Tibial nerve (tissue), 4 donors: ENCODE data around the gene ADGRG1. TPM values are rescaled to one million over a fixed set of nuclear protein-coding genes. Genes with fewer than 3 reads are reported as not detected.

Experiments
- DNase-seq, 2 donors: peaks; one replicate each; pipeline ENCODE4 v3.0.0-alpha.2; 2019; ENCODE audit warnings: low spot score in 2 of 2
- H3K27ac ChIP-seq, 4 donors: fragments of 200-600 bp; sonication (generic) in 3 of 4; one replicate each; pipeline ENCODE4 v1.5.1; 2017 to 2019; ENCODE audit warnings: mild to moderate bottlenecking in 1 of 4
- H3K27me3 ChIP-seq, 2 donors: fragments of 200-600 bp; sonication (generic) in 1 of 2; one replicate each; pipeline versions ENCODE4 v1.5.1 to v1.6.0; 2017 to 2019
- H3K36me3 ChIP-seq, 3 donors: fragments of 200-600 bp; sonication (generic); one replicate each; pipeline ENCODE4 v1.5.1; 2018 to 2019
- H3K4me1 ChIP-seq, 4 donors: fragments of 200-600 bp; sonication (generic) in 3 of 4; one replicate each; pipeline ENCODE4 v1.5.1; 2017 to 2019
- H3K4me3 ChIP-seq, 4 donors: fragments of 200-600 bp; sonication (generic) in 3 of 4; one replicate each; pipeline ENCODE4 v1.5.1; 2017 to 2019; ENCODE audit warnings: mild to moderate bottlenecking in 1 of 4, moderate library complexity in 1 of 4
- H3K9me3 ChIP-seq, 4 donors: fragments of 200-600 bp; sonication (generic) in 3 of 4; one replicate each; pipeline ENCODE4 v1.5.1; 2017 to 2019
- CTCF ChIP-seq, 5 experiments: fragments of 200-600 bp in 3 of 5; fragments of 450-650 bp in 2 of 5; sonication (generic) in 3 of 5; IDR thresholded peaks; one replicate each; pipeline ENCODE4 v1.5.1; 2016 to 2019; ENCODE audit warnings: antibody characterized with exemption in 5 of 5, mild to moderate bottlenecking in 3 of 5, moderate library complexity in 2 of 5
- EP300 ChIP-seq, 2 donors: sonication (generic); formaldehyde crosslinking; IDR thresholded peaks; one replicate each; pipeline ENCODE4 v1.6.1; 2017; ENCODE audit warnings: antibody characterized with exemption in 2 of 2, mild to moderate bottlenecking in 1 of 2
- POLR2A ChIP-seq, 2 donors: fragments of 450-650 bp; IDR thresholded peaks; one replicate each; pipeline ENCODE4 v1.6.1; 2017; ENCODE audit warnings: antibody characterized with exemption in 2 of 2, mild to moderate bottlenecking in 2 of 2, moderate library complexity in 2 of 2
- WGBS, 2 donors: methylation state at CpG; one replicate each; pipeline ENCODE4 v1.1.5; 2018; 5-methylcytosine and 5-hydroxymethylcytosine counted together
- total RNA-seq, 4 donors: library from RNA; depleted of rRNA; stranded (reverse); fragments of >200 nt; gene quantifications; one replicate each; pipeline ENCODE4 v1.1.0, GENCODE V29; 2016

ADGRG1 gene
- total RNA-seq, 4 donors from 2014 or later: 9.0 to 59.4 (median 41.8) TPM

GRCh38 chr16:57689762-57690558 is 61.5 kb downstream of the ADGRG1 start:
- Histone ChIP-seq H3K36me3 (no peaks in the 10 kb centered on the region), H3K4me1 (peaks cover 0 to 5% (median 0%) of the 10 kb centered on the region in 4 donors), H3K4me3 (no peak overlapping the region), H3K27ac (no peak overlapping the region), H3K9me3 (no peaks in the 10 kb centered on the region), H3K27me3 (no peaks in the 10 kb centered on the region)
- 55 to 57% methylated on average over 12 to 13 of the region's 13 CpGs for WGBS, 2 donors
- no peak for DNase-seq
- TF ChIP-seq CTCF (IDR thresholded peaks at IDR 0.05): no peak

DNA sequence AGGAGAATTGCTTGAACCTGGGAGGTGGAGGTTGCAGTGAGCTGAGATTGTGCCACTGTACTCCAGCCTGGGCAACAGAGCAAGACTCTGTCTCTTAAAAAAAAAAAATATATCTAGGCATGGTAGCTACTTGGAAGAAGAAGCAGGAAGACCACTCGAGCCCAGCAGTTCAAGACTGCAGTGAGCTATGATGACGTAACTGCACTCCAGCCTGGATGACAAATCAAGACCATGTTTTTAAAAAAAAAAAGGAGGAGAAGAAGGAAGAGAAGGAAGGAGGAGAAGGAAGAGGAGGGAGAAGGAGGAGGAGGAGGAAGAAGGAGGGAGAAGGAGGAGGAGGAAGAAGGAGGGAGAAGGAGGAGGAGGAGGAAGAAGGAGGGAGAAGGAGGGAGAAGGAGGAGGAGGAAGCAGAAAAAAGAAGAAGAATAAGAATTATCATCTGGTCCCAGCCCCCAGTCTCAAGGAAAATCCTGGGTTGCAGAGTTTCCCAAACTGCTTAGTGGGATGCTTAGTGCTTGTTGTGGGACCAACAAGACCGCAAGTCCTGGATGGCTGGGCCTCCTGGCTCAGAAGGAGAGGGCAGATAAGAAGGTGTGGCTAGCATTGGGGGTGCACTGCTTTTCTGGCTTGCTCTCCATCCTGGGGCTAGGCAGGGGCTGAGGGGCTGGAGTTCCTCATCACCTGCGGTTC is 62.5 kb downstream of the ADGRG1 start:
- Histone ChIP-seq H3K27me3 (no peaks in the 10 kb centered on the region), H3K36me3 (no peaks in the 10 kb centered on the region), H3K4me3 (no peak overlapping the region), H3K4me1 (peaks cover 0 to 5% (median 0%) of the 10 kb centered on the region in 4 donors), H3K9me3 (no peaks in the 10 kb centered on the region), H3K27ac (no peak overlapping the region)
- TF ChIP-seq POLR2A (IDR thresholded peaks at IDR 0.05) (no peak), CTCF (IDR thresholded peaks at IDR 0.05) (no peak), EP300 (IDR thresholded peaks at IDR 0.05) (no peak)
- WGBS, 2 donors: 60 to 66% methylated on average over 3 to 4 of the region's 4 CpGs
- no peak for DNase-seq

GRCh38 chr16:57692636-57693035 is 64.2 kb downstream of the ADGRG1 start:
- WGBS, 2 donors: 53% methylated on average over 2 of the region's 2 CpGs; no CpG with 5 or more reads in 1 of the 2 donors
- H3K4me3 ChIP-seq: no peak overlapping the region
- H3K36me3 ChIP-seq: no peaks in the 10 kb centered on the region
- TF ChIP-seq POLR2A (IDR thresholded peaks at IDR 0.05) (no peak), EP300 (IDR thresholded peaks at IDR 0.05) (no peak), CTCF (IDR thresholded peaks at IDR 0.05) (no peak)
- peaks cover 0 to 5% (median 0%) of the 10 kb centered on the region in 4 donors for H3K4me1 ChIP-seq
- no peak for DNase-seq
- no peak overlapping the region for H3K27ac ChIP-seq
- H3K9me3 ChIP-seq: no peaks in the 10 kb centered on the region
- H3K27me3 ChIP-seq: no peaks in the 10 kb centered on the region

DNA sequence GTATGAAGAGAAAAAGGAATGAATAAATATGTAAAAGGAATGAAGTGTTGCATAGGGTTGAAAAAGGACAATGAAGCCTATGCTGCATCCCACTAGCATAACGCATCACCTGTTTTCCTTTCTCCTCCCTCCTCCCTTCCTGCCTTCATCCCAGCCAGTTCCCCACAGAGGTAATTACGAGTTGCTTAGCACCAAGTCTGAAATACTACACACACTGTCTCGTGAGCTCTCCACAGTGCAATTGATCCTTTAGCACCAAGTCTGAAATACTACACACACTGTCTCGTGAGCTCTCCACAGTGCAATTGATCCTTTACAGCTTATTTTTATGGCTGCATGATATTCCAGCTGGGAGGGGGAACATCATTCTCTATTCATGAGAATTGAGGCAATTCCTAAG is 65.1 kb downstream of the ADGRG1 start:
- TF ChIP-seq EP300 (IDR thresholded peaks at IDR 0.05) (no peak), POLR2A (IDR thresholded peaks at IDR 0.05) (no peak), CTCF (IDR thresholded peaks at IDR 0.05) (no peak)
- no peaks in the 10 kb centered on the region for H3K36me3 ChIP-seq
- H3K4me1 ChIP-seq: peaks cover 0 to 5% (median 0%) of the 10 kb centered on the region in 4 donors
- no peaks in the 10 kb centered on the region for H3K27me3 ChIP-seq
- no peak for DNase-seq
- H3K27ac ChIP-seq: no peak overlapping the region
- H3K9me3 ChIP-seq: no peaks in the 10 kb centered on the region
- no peak overlapping the region for H3K4me3 ChIP-seq
- WGBS, 2 donors: 57% methylated on average over 4 of the region's 4 CpGs; no CpG with 5 or more reads in 1 of the 2 donors

DNA sequence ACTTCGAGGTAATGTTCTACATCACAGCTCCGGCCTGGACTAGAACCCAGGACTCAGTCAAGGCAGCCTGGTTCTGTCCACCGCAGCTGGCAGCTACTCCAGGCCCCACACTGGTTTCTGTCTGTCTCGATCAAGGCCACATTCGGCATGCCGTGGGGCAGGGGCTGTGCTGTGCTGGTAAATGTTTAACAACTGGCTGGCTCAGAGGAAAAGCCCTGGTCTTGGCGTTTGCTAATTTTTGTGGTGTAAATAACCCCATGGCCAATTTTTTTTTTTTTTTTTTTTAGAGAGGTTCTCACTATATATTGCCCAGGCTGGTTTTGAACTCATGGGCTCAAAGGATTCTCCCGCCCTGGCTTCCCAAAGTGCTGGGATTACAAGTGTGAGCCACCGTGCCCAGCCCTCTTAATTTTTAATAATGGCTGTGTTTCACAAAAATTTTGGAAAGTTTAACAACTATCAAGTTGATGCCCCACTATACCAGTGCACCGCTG is 65.8 kb downstream of the ADGRG1 start:
- Histone ChIP-seq H3K27ac (no peak overlapping the region), H3K4me3 (no peak overlapping the region), H3K4me1 (peaks cover 0 to 5% (median 0%) of the 10 kb centered on the region in 4 donors), H3K9me3 (no peaks in the 10 kb centered on the region), H3K36me3 (no peaks in the 10 kb centered on the region), H3K27me3 (no peaks in the 10 kb centered on the region)
- no peak for DNase-seq
- TF ChIP-seq POLR2A (IDR thresholded peaks at IDR 0.05) (no peak), EP300 (IDR thresholded peaks at IDR 0.05) (no peak), CTCF (IDR thresholded peaks at IDR 0.05) (no peak)
- 60 to 69% methylated on average over 10 of the region's 10 CpGs for WGBS, 2 donors
